GM19372 (cell line): ENCODE measurements around the gene TRAF1.

Experiments used
- ATAC-seq: cut with Tn5 transposase; IDR thresholded peaks from one replicate; pipeline ENCODE4 v1.9.1; 2021; ENCODE audit warnings: mild to moderate bottlenecking, low read depth, moderate library complexity; ENCODE audit not compliant: unreplicated experiment

Gene TRAF1

DNA sequence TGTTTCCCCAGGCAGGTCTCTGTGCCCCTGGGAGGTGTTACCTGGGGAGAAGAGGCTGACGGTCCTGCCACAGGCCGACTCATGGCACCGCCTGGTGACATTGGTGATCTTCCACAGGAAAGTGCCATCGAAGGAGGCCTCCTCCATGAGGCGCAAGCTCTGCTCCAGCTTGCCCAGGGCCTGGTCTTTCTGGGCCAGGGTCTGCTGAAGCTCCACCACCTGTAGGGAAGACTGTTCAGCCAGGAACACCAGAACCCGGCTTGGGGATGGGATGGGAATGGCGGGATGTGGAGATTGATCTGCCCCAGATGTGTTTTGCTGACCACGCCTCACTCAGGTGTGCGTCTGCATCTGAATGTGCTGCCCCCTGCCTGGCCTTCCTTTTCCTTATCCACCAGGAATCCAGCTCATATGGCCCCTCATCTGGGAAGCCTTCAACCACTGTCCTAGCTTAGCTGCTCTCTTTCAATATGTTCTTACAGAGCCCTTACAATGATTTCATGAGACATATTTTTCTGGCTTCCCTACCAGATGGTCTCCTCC lies 15.2 kb downstream of the TRAF1 start:
- no peak for ATAC-seq

DNA sequence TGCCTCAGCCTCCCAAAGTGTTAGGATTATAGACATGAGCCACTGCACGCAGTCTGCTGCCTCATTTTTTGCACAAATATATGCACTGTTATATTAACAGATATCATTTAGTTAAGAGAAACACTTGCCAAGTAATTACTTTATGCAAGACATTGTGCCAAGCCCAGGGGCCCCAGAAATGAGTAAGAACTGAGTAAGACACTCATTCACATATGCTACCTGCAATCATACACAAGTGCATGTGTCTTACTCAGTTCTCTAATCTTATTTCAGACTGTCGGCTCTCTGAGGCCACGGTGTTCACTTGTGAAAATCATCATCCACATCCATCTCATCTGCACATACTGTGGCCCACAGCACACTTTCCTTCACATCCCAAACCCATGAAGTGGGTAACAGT lies 16.0 kb downstream of the TRAF1 start:
- no peak for ATAC-seq

DNA sequence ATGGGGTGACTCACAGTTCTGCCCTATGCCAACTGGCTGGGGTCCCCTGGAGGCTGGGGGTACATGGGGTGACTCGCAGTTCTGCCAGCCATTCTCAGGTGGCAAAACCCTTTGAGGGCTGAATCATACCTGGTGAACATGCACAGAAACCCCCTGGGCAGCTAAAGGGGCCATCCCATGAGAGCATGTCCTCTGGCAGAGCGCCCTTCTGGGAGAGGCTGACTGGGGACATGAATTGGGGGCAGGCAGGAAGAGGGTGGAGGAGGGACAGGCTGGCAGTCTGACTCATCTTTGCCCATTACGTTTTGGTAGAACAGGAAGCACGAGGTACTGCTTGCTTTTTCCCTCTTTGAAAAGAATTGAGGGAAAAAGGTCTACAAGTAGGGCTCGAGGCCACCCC lies 16.7 kb downstream of the TRAF1 start:
- ATAC-seq: no peak

DNA sequence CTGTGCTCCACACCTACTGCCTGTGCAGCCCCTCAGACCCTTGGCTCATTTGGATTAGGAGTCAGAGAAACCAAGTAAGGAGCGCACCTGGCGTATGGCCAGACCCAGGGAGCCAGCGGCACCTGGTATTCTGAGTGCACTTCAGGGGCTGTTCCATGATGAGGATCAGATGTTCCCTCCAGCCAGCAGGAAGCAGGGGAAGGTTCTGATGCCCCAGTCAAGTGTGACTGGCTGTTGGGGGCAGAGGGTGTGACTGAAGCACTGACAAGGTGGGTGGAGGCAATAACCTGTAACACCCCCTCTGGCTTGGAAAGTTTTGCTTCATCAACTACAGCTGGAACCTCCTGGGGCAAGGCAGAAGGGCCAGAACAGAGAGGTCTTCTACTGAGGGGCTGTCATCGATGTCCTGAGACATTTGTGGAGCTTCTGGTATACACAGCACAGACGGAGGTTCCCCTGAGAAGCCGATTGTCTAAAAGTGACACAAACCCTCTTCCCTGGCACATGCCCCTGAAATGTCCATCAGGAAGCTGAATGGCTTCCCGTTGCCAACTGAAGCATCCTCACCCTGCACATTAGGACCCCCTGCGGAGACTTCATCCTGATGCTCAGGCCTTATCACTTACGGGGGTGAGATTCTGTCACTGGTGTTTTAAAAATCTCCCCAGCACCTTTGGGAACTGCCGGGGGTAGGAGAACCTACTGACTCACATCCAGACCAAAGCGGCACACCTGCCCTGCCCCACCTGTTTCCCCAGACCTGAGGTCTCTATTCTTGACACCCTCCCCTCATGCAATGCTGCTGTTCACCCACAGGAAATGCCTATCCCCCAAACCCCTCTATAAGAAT lies 21.1 kb downstream of the TRAF1 start:
- ATAC-seq: no peak

DNA sequence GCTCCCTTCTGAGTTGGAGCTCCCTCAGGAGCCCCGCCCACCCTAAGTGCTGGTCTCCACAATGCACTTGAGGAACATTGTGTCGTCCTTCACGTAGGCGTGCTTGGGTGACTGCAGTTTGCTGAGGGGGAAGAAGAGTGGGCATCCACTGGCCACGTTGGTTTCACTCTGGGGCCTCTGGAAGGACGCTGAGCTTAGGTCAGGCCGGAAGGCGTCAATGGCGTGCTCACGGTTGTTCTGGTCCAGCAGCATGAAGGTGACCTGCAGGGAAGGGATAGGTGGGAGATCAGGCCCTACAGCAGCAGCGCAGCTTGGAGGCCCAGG lies 21.7 kb downstream of the TRAF1 start:
- no peak for ATAC-seq

DNA sequence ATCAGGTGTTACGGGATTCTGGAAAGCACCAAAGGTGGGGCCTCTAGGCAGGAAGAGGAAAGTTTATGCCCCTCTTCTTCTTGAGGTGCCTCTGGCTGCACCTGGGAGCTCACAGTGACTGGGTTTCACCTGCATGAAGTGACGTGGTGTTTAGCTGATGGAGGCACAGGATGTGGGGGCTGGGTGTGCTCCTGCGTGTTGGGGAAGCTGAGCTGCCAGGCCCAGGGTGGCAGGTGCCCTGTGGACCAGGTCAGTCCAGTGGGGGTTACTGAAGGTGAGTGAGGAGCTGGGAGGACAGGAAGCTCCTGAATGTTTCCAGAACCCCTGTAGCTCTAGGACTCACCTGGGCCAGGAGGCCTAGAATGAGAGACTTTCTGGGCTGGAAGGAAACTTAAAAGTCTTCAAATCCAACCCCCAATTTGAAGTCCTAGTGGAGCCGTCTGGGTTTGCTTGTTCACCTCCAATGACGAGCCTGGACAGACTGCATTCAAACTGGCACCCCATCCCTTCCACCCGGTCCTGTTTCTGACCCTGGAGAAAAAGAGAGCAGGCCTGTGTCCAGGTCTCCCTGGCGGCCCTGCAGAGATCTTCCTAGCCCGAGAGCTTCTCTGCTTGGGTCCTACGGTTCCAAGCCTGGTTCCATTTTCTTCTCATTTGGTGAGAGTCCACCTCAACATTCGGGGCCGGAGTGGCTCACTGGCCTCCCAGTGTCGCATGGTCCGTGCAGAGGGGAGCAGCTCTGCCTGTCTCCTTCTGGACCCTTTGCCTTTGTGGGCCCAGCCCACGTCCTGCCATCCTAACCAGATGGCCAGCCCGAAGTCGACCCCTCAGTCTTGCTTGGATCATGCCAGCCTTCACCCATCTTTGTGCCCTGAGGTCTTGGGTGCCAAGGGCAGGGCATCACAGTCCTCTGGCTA lies 22.3 kb downstream of the TRAF1 start:
- no peak for ATAC-seq

DNA sequence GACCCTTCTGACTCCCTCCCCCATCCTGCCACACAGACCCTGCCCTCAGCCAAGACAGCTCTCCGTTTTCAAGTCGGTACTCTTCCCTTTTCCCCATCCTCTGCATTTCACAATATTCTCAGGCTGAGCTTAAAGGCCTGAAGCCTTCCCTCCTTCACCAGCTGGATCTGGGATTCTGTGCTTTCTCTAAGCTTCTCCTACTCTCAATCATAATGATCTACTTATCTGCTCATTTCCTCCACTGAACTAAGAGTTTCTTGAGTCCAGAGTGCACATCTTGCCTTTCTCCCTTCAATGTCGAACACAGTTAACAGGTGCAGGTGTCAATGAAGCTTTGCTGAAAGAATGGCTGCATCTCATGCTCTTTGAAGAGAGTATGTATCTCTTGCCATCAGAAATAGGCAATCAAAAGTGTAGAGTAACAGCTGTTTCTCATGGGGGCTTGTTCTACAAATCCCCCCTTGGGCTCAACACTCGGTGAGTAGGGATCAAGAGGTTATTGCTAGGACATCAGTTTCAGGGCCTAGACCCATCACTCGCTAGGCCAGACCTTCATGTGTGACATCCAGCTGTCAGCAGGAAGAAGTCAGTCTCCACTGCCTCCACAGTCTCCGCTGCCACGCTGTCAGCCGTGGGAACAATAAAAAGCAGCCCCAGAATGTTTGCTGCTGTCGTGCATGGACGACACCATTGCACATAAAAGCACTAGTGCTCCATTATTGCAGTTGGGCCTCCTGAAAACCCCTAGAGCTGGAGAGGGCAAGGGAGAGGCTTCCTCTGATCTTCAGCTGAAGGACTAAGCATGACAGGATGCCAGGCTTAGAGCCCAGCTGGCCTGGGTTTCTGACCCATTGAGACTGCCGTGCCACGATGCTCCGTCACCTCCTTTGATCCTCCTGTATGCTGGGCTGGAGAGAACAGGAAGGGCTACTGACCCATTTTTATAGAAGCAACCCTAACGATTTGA lies 23.7 kb downstream of the TRAF1 start:
- no peak for ATAC-seq

DNA sequence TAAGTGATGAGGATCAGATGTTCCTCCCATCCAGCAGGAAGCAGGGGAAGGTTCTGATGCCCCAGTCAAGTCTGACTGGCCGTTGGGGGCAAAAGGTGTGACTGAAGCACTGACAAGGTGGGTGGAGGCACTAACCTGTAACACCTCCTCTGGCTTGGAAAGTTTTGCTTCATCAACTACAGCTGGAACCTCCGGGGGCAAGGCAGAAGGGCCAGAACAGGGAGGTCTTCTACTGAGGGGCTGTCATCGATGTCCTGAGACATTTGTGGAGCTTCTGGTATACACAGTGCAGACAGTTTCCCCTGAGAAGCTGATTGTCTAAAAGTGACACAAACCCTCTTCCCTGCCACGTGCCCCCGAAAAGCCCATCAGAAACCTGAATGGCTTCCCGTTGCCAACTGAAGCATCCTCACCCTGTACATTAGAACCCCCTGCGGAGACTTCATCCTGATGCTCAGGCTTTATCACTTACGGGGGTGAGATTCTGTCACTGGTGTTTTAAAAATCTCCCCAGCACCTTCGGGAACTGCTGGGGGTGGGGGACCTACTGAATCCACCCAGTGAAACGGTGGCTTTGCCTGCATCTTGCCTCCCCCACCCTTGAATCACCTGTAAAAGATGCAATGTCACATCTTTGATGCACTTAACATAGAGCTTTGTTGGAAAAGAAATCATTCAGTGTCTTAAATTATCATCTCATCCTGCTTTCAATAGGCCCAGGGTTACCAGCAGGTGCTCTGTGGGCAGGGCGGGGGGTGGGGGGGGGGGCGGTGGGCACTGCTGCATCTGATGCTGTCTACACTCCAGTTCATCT lies 24.6 kb downstream of the TRAF1 start:
- no peak for ATAC-seq

DNA sequence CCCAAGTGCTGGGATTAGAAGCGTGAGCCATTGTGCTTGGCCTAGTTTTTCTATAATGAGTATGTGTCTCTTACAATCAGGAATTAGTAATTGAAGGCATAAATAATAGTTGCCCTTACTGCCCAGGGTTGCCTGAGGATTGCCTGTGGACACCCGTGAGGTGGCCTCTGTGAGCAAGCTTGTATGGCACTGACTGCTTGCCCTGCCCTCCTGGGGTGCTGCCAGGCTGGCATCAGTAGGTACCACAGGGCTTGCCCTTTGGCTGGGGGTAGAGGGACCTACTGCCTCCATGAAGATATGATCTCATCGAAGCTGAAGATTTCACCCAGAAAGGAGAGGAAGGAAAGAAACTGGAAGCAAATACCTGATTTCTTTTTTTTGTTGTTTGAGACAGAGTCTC lies 25.8 kb downstream of the TRAF1 start:
- ATAC-seq: no peak

DNA sequence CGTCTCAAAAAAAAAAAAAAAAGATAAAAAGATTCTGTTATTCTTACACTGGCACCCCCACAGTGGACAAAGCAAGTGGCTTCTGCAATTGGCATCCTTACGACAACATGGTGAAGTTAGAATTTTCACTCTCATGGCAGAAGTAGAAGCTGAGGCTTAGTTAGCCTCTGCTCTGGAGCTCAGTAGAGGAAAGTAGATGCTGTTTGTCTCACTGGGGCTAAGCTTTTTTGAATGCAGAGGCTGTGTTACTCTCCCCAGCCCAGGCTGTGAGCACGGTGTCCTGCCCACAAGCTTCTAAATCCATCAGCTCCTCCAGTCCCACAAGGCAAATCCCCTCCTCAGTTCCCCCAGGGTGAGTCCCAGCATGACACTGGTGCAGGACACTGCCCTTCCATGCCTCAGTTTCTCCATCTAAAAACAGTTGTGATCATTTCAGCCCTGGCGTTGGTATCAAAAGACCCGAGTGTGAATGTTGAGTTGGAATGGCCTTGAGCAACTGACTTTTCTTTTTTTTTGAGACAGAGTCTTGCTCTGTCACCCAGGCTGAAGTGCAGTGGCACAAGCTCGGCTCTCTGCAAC lies 27.0 kb downstream of the TRAF1 start:
- ATAC-seq: no peak

DNA sequence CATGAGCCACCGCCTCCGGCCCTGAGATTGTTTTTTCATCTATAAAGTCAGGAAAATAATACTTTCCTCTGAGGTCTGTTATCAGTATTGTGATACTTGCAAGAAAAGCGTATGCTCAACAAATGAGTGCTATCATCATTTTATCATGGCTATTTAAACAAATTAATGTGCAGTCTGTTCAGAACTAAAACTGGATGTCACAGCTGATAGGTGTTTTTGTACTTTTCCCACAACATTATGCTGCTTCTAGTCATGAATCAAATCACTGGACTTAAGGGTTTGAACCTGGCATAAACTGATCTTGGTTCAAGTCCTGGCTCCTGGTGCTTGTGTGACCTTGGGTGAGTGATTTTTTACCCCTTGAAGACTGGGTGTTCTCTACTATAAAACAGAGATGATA lies 28.2 kb downstream of the TRAF1 start:
- no peak for ATAC-seq

DNA sequence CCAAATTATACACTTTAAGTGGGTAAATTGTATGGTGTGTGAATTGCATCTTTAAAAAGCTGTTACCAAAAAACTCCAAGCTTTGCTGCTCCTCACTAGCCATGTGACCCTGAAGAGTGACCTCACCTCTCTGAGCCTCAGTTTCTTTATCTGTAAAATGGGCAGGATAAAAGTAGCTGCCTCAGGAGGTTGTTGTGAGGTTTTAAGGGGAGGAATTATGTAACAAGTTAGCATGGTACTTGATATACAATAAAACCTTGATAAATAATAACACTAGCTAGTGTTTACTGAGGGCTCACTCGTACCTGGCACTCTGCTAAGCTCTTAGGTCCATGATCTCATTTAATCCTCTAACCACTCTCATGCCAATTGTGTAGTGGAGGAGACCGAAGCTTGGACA lies 30.6 kb downstream of the TRAF1 start:
- no peak for ATAC-seq

DNA sequence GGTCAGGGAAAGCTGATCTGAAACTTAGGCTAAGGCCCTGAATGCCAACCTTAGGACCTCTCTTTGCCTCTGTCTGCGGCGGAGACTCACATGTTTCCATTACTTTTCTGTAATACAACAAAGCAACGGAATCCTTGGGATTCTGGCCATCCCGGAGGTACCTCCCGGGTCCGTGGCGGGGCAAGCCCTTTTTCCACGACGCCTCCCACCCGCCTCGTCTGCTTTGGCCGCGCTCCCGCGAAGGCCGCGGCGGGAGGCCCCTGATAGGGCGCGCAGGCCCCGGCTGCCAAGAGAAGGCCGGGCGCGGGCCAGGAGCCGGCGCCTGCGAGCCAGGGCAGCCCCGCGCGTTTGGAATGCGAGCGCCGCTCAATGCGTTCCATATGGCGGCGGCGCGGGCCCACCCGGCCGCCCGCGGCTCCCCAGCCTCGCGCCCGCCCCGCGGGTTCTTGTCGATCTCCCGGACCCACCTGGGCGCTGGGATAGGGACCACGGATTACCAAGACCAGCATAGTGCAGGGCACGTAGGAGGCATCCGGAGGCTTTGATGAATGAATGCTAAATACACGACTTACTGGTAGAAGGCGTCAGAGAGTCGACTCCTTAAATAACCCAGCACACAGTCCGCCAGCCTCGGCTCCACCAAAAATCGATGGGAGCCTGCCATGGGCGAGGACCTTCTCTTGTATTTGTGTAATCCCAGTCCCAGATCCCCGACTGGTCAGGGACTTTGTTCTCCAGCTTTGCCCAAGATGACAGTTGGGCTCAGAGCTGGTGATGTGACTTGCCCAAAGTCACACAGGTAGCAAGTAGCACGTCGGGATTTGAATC lies 32.1 kb downstream of the TRAF1 start:
- no peak for ATAC-seq

DNA sequence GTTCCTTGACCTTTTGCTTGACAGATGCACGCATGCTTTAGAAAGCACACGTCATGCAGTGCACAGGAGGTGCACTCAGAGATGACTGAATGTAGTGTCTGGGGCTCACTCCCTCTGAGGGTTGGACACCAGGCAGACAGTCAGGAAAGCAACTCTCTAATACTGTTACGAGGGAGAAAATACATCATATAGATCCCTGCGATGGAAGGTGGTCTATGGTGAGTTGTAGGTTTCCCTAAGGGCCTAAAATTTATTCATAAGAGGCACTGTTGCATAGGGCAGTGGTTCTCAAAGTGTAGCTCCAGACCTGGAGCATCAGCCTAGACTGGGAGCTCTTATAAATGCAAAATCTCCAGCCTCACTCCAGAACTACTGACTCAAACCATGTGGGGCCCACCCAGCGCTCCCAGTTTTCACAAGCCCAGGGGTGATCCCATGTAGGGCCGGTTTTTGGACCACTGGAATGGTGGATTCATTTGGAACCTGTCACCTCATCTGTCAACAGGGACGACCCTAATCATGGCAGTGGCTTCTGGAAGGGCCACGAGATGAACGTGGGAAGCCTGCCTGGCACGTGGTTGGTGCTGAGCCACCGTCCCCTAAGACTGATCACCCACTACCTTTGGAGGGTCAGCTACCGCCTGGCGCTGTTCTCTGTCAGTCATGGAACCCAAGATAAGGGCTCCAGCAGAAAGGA lies 32.8 kb downstream of the TRAF1 start:
- no peak for ATAC-seq

DNA sequence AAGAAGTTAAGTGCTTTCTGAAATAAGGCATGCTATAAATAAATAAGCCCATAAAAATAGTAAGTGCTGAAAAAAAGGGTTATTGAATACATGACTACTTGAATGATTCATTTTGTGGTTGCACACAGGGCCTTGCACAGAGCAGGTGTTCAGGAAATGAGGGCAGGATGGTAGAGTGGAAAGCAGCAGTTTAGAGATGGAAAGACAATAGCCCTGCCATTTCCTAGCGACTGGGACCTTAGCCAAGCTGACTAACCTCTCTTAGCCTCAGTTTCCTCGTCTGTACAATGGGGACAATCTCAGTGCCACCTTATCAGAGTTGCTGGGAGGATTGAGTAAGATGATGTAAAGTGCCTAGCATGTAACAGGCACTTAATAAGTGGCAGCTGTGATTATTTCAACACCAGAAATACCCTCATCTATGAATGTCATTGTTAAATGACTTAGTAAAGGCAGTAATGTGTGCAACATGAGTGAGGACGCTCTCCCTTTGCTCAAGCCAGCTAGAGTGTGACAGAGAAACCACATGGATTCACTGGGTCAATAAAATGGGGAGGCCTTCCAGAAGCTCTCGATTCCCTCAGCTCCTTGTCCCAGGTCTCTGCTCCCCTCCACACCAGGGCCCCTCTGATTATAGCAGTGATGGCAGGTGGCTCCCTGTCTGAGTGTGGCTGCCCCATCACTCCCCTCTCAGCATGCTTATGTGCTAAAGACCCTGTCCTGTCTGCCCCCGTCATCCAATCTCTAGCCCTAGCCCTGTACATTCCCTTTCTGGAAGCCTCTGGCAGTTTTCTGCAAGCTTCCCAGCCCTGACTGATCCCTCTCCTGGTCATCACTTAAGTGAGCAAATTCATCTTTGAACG lies 33.6 kb downstream of the TRAF1 start:
- peak; percentile 65 for ATAC-seq

DNA sequence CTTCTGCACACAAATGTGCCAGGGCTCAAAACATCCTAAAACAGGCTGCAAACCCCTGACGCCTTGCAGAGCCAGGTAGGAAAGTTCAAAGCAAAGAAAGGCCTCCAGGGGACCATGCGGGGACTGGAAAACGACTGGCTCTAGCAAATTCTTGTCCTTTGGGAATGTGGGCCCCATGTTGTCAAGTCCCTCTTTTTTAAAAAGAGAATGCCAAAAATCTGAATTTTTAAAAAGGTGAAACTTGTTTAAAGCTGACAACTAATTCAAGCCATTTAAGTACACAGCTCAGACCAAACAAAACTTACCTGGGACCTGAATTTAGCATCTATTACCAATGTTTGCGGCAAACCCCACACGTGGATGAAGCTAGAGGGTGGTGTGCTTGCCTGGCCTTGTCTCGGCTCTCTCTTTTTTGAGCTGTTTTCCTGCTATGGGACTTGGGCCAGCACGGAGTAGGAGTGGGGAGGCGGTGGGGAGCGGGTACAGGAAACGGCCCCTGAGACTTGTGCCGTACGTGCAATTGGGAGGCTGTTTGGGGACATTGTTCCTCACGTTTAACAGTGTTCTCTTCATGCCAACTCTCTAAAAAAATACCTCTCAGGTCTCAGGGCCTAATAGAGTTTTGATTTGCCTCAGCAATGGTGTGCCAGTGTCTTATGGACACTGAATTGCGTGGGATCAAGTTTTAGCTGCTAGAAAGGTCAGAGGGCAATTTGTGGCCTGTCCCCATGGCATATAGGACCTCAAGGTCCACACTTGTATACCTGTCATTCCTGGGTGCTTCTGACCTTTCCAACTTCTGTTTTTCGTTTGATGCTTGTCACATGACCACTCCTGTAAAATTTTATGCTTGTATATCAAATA lies 34.5 kb downstream of the TRAF1 start:
- peak; percentile 43 for ATAC-seq
